Ammon's horn (tissue), 1 donor: Measurements from ENCODE around the gene CTNND2.
"Not testable (repeated sequence)": the region's sequence is repeated elsewhere in the genome, so short reads cannot be mapped to it uniquely, and the experiment has no call there.

Experiments
- DNase-seq: peaks from one replicate; pipeline ENCODE4 v3.0.0-alpha.2; 2016; ENCODE audit warnings: low spot score

The CTNND2 gene

GRCh38 chr5:11449966-11450365, 454.3 kb downstream of the CTNND2 start:
- DNase-seq: no peak

GRCh38 chr5:11449217-11449616, 455.0 kb downstream of the CTNND2 start:
- DNase-seq: no peak

GRCh38 chr5:11443831-11444230, 460.4 kb downstream of the CTNND2 start:
- no peak for DNase-seq

- no peak for DNase-seq
These were observed 472.1 kb downstream of the CTNND2 start for GRCh38 chr5:11432116-11432515.

- DNase-seq: no peak
These were observed 475.0 kb downstream of the CTNND2 start for GRCh38 chr5:11429254-11429653.

GRCh38 chr5:11427569-11427968, 476.7 kb downstream of the CTNND2 start:
- DNase-seq: no peak

GRCh38 chr5:11426442-11426841, 477.8 kb downstream of the CTNND2 start:
- DNase-seq: no peak

GRCh38 chr5:11422342-11422741, 481.9 kb downstream of the CTNND2 start:
- DNase-seq: peak; percentile 29

- DNase-seq: no peak
These were observed 483.3 kb downstream of the CTNND2 start for GRCh38 chr5:11420969-11421368.

GRCh38 chr5:11415751-11416150, 488.5 kb downstream of the CTNND2 start:
- peak; percentile 66 for DNase-seq

- DNase-seq: not testable (repeated sequence)
These were observed 489.5 kb downstream of the CTNND2 start for GRCh38 chr5:11414732-11415131.

GRCh38 chr5:11411621-11412020, 492.6 kb downstream of the CTNND2 start:
- DNase-seq: no peak

GRCh38 chr5:11407556-11408145, 496.6 kb downstream of the CTNND2 start:
- DNase-seq: peak; percentile 72

GRCh38 chr5:11400316-11400715, 503.9 kb downstream of the CTNND2 start:
- DNase-seq: no peak

- DNase-seq: no peak
These were observed 505.5 kb downstream of the CTNND2 start for GRCh38 chr5:11398728-11399127.

- DNase-seq: no peak
These were observed 506.7 kb downstream of the CTNND2 start for GRCh38 chr5:11397549-11397948.

- no peak for DNase-seq
These were observed 507.3 kb downstream of the CTNND2 start for GRCh38 chr5:11396917-11397316.

GRCh38 chr5:11394933-11395332, 509.3 kb downstream of the CTNND2 start:
- no peak for DNase-seq

GRCh38 chr5:11390291-11390767, 513.9 kb downstream of the CTNND2 start:
- peak; percentile 55 for DNase-seq

GRCh38 chr5:11387382-11387781, 516.9 kb downstream of the CTNND2 start:
- DNase-seq: peak; percentile 49

GRCh38 chr5:11386398-11386797, 517.8 kb downstream of the CTNND2 start:
- DNase-seq: no peak

- peak; percentile 92 for DNase-seq
These were observed 518.3 kb downstream of the CTNND2 start for GRCh38 chr5:11385901-11386293.

GRCh38 chr5:11385251-11385900, 518.9 kb downstream of the CTNND2 start:
- no peak for DNase-seq
